SU-DHL-6 (cell line): ENCODE results near the gene CRIP2.

Experiments
- CTCF ChIP-seq: fragments of 200-600 bp; sonication (generic); IDR thresholded peaks from one replicate; pipeline ENCODE4 v1.5.1; 2017; ENCODE audit warnings: antibody characterized with exemption, mild to moderate bottlenecking, low read length, moderate library complexity; ENCODE audit not compliant: insufficient read depth, poor library complexity, severe bottlenecking
- EZH2phosphoT487 ChIP-seq: fragments of 200-600 bp; sonication (generic), shearing (Covaris generic); conservative IDR thresholded peaks from 2 replicates; pipeline ENCODE4 v1.6.1; 2018; ENCODE audit warnings: mild to moderate bottlenecking, antibody characterized with exemption, low read length, moderate library complexity, mixed read lengths

GRCh38 chr14:105488781-105489541 is 14.3 kb downstream of the CRIP2 start:
- TF ChIP-seq CTCF = no peak
- TF ChIP-seq EZH2phosphoT487 = no peak
